Measurements from ENCODE around the gene BRD7.

Gene BRD7

GRCh38 chr16:50368410-50369132 is at the start of gene BRD7:
TSS of gene BRD7 (minus strand) at chr16:50368988. CDS start at chr16:50368774, 214 bp downstream.
- no peak for TF ChIP-seq CTCF (IDR thresholded peaks at IDR 0.05; ENCODE audit: low read length, missing control alignments)
- peak; percentile 50 for DNase-seq (ENCODE audit: low read depth)
- peak within 1 kb of the TSS; percentile 69 for H3K4me3 ChIP-seq (replicated peaks; ENCODE audit: low read depth, low read length)

GRCh38 chr16:50416388-50416787 is 47.6 kb upstream of the BRD7 start:
- no peak for TF ChIP-seq CTCF (IDR thresholded peaks at IDR 0.05; ENCODE audit: low read length, missing control alignments)

GRCh38 chr16:50414152-50414551 is 45.4 kb upstream of the BRD7 start:
- DNase-seq (ENCODE audit: low read depth), result no peak
- H3K4me3 ChIP-seq (replicated peaks; ENCODE audit: low read depth, low read length), result no peak overlapping the region
- no peak for TF ChIP-seq CTCF (IDR thresholded peaks at IDR 0.05; ENCODE audit: low read length, missing control alignments)

More at GRCh38 chr16:50416388-50416787, 47.6 kb upstream of the BRD7 start:
- no peak for DNase-seq (ENCODE audit: low read depth)
- no peak overlapping the region for H3K4me3 ChIP-seq (replicated peaks; ENCODE audit: low read depth, low read length)

GRCh38 chr16:50411034-50411433 is 42.2 kb upstream of the BRD7 start:
- no peak for TF ChIP-seq CTCF (IDR thresholded peaks at IDR 0.05; ENCODE audit: low read length, missing control alignments)
- DNase-seq (ENCODE audit: low read depth), result no peak

GRCh38 chr16:50408001-50408561 is 39.3 kb upstream of the BRD7 start:
- no peak overlapping the region for H3K4me3 ChIP-seq (replicated peaks; ENCODE audit: low read depth, low read length)
- TF ChIP-seq CTCF (IDR thresholded peaks at IDR 0.05; ENCODE audit: low read length, missing control alignments), result no peak
- DNase-seq (ENCODE audit: low read depth), result no peak

More at GRCh38 chr16:50411034-50411433, 42.2 kb upstream of the BRD7 start:
- no peak overlapping the region for H3K4me3 ChIP-seq (replicated peaks; ENCODE audit: low read depth, low read length)

GRCh38 chr16:50407351-50407750 is 38.6 kb upstream of the BRD7 start:
- no peak for DNase-seq (ENCODE audit: low read depth)
- TF ChIP-seq CTCF (IDR thresholded peaks at IDR 0.05; ENCODE audit: low read length, missing control alignments), result no peak
- no peak overlapping the region for H3K4me3 ChIP-seq (replicated peaks; ENCODE audit: low read depth, low read length)

Data from fibroblast of pulmonary artery (primary cell).